K562 (cell line): ENCODE data around the gene TMEM63A. TPM values are rescaled to one million over a fixed set of nuclear protein-coding genes. Genes with fewer than 3 reads are reported as not detected.
A peak's percentile ranks its signal among the peaks of the same experiment; 100 is the strongest.

ENCODE experiments used
- ATAC-seq: fragments of 200-7000 bp; cut with Tn5 transposase; 3 replicates; pipeline ENCODE4 v1.9.1; 2020; ENCODE audit warnings: moderate library complexity
- BruUV-seq: library from RNA; stranded (reverse); fragments of 400-500 nt; replicated peaks from 2 replicates; lab custom pipeline; 2021; lab: Mats Ljungman, UMichigan
- CTCF ChIA-PET: fragments of 300-600 bp; formaldehyde crosslinking; extraction: SDS; loops from one replicate; lab custom pipeline; 2021; ENCODE audit warnings: low intra/inter-chr PET ratio; lab: Yijun Ruan, JAX
- POLR2A ChIA-PET: fragments of 300-600, 350-650 bp; sonication (Branson Sonifier 250); formaldehyde crosslinking; extraction: SDS; loops from one replicate; lab custom pipeline; 2021; ENCODE audit warnings: antibody characterized with exemption, inconsistent platforms; lab: Yijun Ruan, JAX
- DNase-seq, 4 experiments: peaks; one replicate each; pipeline versions ENCODE4 v3.0.0 to v3.0.0-alpha.2; 2011 to 2018; ENCODE audit warnings: low spot score in 3 of 4, mixed read lengths in 3 of 4; ENCODE audit errors: extremely low read depth in 1 of 4
- FAIRE-seq: peaks from 2 replicates; lab custom pipeline; 2011; peaks lifted over from hg19 to GRCh38; lab: Jason Lieb, UNC
- H2AFZ ChIP-seq: 2 replicates; pipeline ENCODE4 v1.6.0; 2011; ENCODE audit warnings: low read depth, low read length, control low read depth, inconsistent platforms
- H3K27ac ChIP-seq: fragments of 200-600 bp; 3 replicates; pipeline ENCODE4 v1.8.0; 2011; ENCODE audit warnings: low read depth, mild to moderate bottlenecking, control low read depth, inconsistent platforms, low read length, moderate library complexity, mixed read lengths; ENCODE audit errors: extremely low read depth
- H3K27me3 ChIP-seq, 2 experiments: fragments of 300-600 bp in 1 of 2; 2 replicates in 1 of 2; 3 replicates in 1 of 2; pipeline versions ENCODE4 v1.6.0 to v1.8.0; 2011; ENCODE audit warnings: inconsistent platforms in 2 of 2, low read length in 2 of 2, mild to moderate bottlenecking in 1 of 2, mixed read lengths in 1 of 2, moderate library complexity in 1 of 2; ENCODE audit not compliant: control insufficient read depth in 2 of 2, insufficient read depth in 2 of 2
- H3K36me3 ChIP-seq: fragments of 300-600 bp; 3 replicates; pipeline ENCODE4 v1.8.0; 2011; ENCODE audit warnings: mild to moderate bottlenecking, low read length, inconsistent platforms; ENCODE audit not compliant: control insufficient read depth, insufficient read depth
- H3K4me1 ChIP-seq, 2 experiments: fragments of 200-600 bp in 1 of 2; replicated peaks in 1 of 2; 2 replicates in 1 of 2; 3 replicates in 1 of 2; pipeline versions ENCODE4 v1.5.1 to v1.8.0; 2011; ENCODE audit warnings: inconsistent platforms in 2 of 2, low read length in 2 of 2, mild to moderate bottlenecking in 1 of 2, mixed read lengths in 1 of 2, moderate library complexity in 1 of 2; ENCODE audit not compliant: control insufficient read depth in 2 of 2, insufficient read depth in 2 of 2
- H3K4me2 ChIP-seq: 2 replicates; pipeline ENCODE4 v1.6.1; 2011; ENCODE audit warnings: low read length, control low read depth, inconsistent platforms, mixed read lengths; ENCODE audit not compliant: insufficient read depth
- H3K4me3 ChIP-seq: fragments of 200-600 bp; sonication (generic), shearing (Covaris generic); 2 replicates; pipeline ENCODE4 v1.5.1; 2016; ENCODE audit warnings: control low read depth, inconsistent platforms
- H3K79me2 ChIP-seq: fragments of 200-600 bp; 3 replicates; pipeline ENCODE4 v1.8.0; 2011; ENCODE audit warnings: low read length, inconsistent platforms; ENCODE audit not compliant: control insufficient read depth, insufficient read depth
- H3K9ac ChIP-seq, 2 experiments: 2 replicates each; pipeline versions ENCODE4 v1.6.0 to v1.6.1; 2011; ENCODE audit warnings: low read depth in 2 of 2, low read length in 2 of 2, control low read depth in 1 of 2, inconsistent platforms in 1 of 2, mild to moderate bottlenecking in 1 of 2, mixed read lengths in 1 of 2; ENCODE audit not compliant: insufficient read depth in 1 of 2
- H3K9me1 ChIP-seq: one replicate; pipeline ENCODE4 v1.6.0; 2011; ENCODE audit warnings: inconsistent platforms, mild to moderate bottlenecking, low read length, moderate library complexity; ENCODE audit not compliant: control insufficient read depth, insufficient read depth
- H3K9me3 ChIP-seq: replicated peaks from 2 replicates; pipeline ENCODE4 v1.5.1; 2011; ENCODE audit warnings: low read depth, low read length, inconsistent platforms; ENCODE audit not compliant: control insufficient read depth, insufficient read depth
- H4K20me1 ChIP-seq: replicated peaks from 2 replicates; pipeline ENCODE4 v1.6.1; 2011; ENCODE audit warnings: low read length, inconsistent platforms, mixed read lengths; ENCODE audit not compliant: control insufficient read depth, insufficient read depth
- BHLHE40 ChIP-seq: IDR thresholded peaks from 2 replicates; pipeline ENCODE4 v1.6.1; 2011; ENCODE audit warnings: low read length, improper control_type of control experiment
- DMBX1 ChIP-seq: fragments of 250-450 bp; sonication (Bioruptor Pico); IDR thresholded peaks from 2 replicates; pipeline ENCODE4 v1.8.0; 2022; ENCODE audit warnings: inconsistent platforms, mild to moderate bottlenecking, moderate library complexity, borderline replicate concordance
- HDAC2 ChIP-seq: fragments of 450-650 bp; IDR thresholded peaks from 2 replicates; pipeline ENCODE4 v1.6.1; 2016; ENCODE audit warnings: mild to moderate bottlenecking
- KAT7 ChIP-seq: sonication (generic); formaldehyde crosslinking; IDR thresholded peaks from 2 replicates; pipeline ENCODE4 v1.8.0; 2022; ENCODE audit warnings: missing genetic modification reagents, mild to moderate bottlenecking, borderline replicate concordance
- L3MBTL2 ChIP-seq: fragments of 450-650 bp; IDR thresholded peaks from 2 replicates; pipeline ENCODE4 v1.6.1; 2016; ENCODE audit warnings: mild to moderate bottlenecking, moderate library complexity
- MAFK ChIP-seq: IDR thresholded peaks from 2 replicates; pipeline ENCODE4 v1.6.1; 2011; ENCODE audit warnings: low read length, improper control_type of control experiment
- MITF ChIP-seq: IDR thresholded peaks from 2 replicates; pipeline ENCODE4 v1.6.1; 2014; ENCODE audit warnings: antibody characterized with exemption
- NCOR1 ChIP-seq: fragments of 450-650 bp; IDR thresholded peaks from 2 replicates; pipeline ENCODE4 v1.6.1; 2016; ENCODE audit warnings: mild to moderate bottlenecking, moderate library complexity
- NFATC3 ChIP-seq: fragments of 450-650 bp; IDR thresholded peaks from 2 replicates; pipeline ENCODE4 v1.6.1; 2017; ENCODE audit warnings: mild to moderate bottlenecking
- NFIC ChIP-seq: fragments of 450-650 bp; IDR thresholded peaks from 2 replicates; pipeline ENCODE4 v1.6.1; 2017; ENCODE audit warnings: mild to moderate bottlenecking, inconsistent platforms
- NR2C2 ChIP-seq, 2 experiments: fragments of 200-800 bp in 1 of 2; sonication (Bioruptor generic) in 1 of 2; sonication (generic) in 1 of 2; formaldehyde crosslinking in 1 of 2; IDR thresholded peaks; 2 replicates each; pipeline versions ENCODE4 v1.6.1 to v1.8.0; 2016 to 2022; ENCODE audit warnings: mild to moderate bottlenecking in 1 of 2, missing compliant biosample characterization in 1 of 2, missing genetic modification characterization in 1 of 2, missing genetic modification reagents in 1 of 2
- PHTF2 ChIP-seq: fragments of 250-450 bp; sonication (Bioruptor Pico); IDR thresholded peaks from 2 replicates; pipeline ENCODE4 v1.5.0; 2021; ENCODE audit warnings: mild to moderate bottlenecking
- SAP30 ChIP-seq: fragments of 200-600 bp; sonication (generic); IDR thresholded peaks from 2 replicates; pipeline ENCODE4 v1.6.1; 2012; ENCODE audit warnings: borderline replicate concordance, low read depth, mild to moderate bottlenecking, moderate library complexity, low read length, control low read depth, inconsistent platforms; ENCODE audit not compliant: insufficient read depth, poor library complexity, severe bottlenecking
- SIN3A ChIP-seq, 2 experiments: fragments of 150-350 bp in 1 of 2; IDR thresholded peaks; 2 replicates each; pipeline ENCODE4 v1.6.1; 2011 to 2016; ENCODE audit warnings: borderline replicate concordance in 2 of 2, low read depth in 2 of 2, low read length in 2 of 2, mild to moderate bottlenecking in 2 of 2, moderate library complexity in 2 of 2; ENCODE audit not compliant: control insufficient read depth in 1 of 2
- ZFP36 ChIP-seq: fragments of 150-350 bp; IDR thresholded peaks from 2 replicates; pipeline ENCODE4 v1.6.1; 2018; ENCODE audit warnings: low read length, low read depth; ENCODE audit not compliant: partially characterized antibody
- ZNF316 ChIP-seq: fragments of 450-650 bp; IDR thresholded peaks from 2 replicates; pipeline ENCODE4 v1.6.1; 2016
- ZNF354B ChIP-seq: fragments of 250-450 bp; sonication (Bioruptor Pico); IDR thresholded peaks from 2 replicates; pipeline ENCODE4 v1.4.0; 2020
- ZNF384 ChIP-seq: IDR thresholded peaks from 2 replicates; pipeline ENCODE4 v1.6.1; 2012; ENCODE audit warnings: low read depth, low read length, improper control_type of control experiment
- WGBS: fragments of 100-300 bp; shearing (Covaris generic); methylation state at CpG from one replicate; pipeline ENCODE4 v1.1.6; 2016; ENCODE audit warnings: low coverage, mixed read lengths; ENCODE audit not compliant: insufficient coverage; ENCODE audit errors: missing lambda C conversion rate; 5-methylcytosine and 5-hydroxymethylcytosine counted together
- in situ Hi-C: fragments of 300-500 bp; cut with MboI; formaldehyde crosslinking; loops from 4 replicates; pipeline ENCODE4 v1.15.0; 2018; ENCODE audit warnings: inconsistent platforms, mixed read lengths
- intact Hi-C: fragments of 100-400 bp; cut with micrococcal nuclease; formaldehyde crosslinking; loops from 2 replicates; pipeline ENCODE4 v1.14.2; 2022
- polyA plus RNA-seq, 8 experiments: library from polyadenylated mRNA; depleted of rRNA in 4 of 8; stranded (reverse) in 5 of 8; unstranded in 3 of 8; fragments of >200 nt; fragmentation: Nextera tagmentation in 2 of 8; fragmentation: Illumina TruSeq in 1 of 8; extraction: Ambion mirVana in 2 of 8; extraction: Trizol in 1 of 8; gene quantifications; 2 replicates each; pipeline versions ENCODE4 v1.2.1 to v1.2.3, GENCODE V29; 2011 to 2014; ENCODE audit warnings: inconsistent platforms in 1 of 8, missing spikeins in 1 of 8
- total RNA-seq, 7 experiments: library from RNA; depleted of rRNA in 6 of 7; stranded (reverse); fragments of >200 nt in 6 of 7; fragmentation: Illumina TruSeq in 2 of 7; extraction: Trizol in 2 of 7; gene quantifications; 2 replicates each; pipeline versions ENCODE4 v1.2.1 to v1.2.3, GENCODE V29; 2011 to 2021; ENCODE audit warnings: low replicate concordance in 1 of 7
- TF ChIP-seq, protein P1 (sequence below): fragments of 450-650 bp; formaldehyde crosslinking; IDR thresholded peaks from 2 replicates; pipeline ENCODE4 v1.4.0; 2020; ENCODE audit warnings: mild to moderate bottlenecking, moderate library complexity

TMEM63A gene
- total and polyA plus RNA-seq, 9 of the 15 experiments (the other 6 are each of a cell fraction or from before 2014, with no cell fraction given), result 2.0 to 54.6 (median 17.5) TPM

- FAIRE-seq, result peak; percentile 78
- Histone ChIP-seq H3K4me2 (peak overlapping the region; percentile 67), H3K9me1 (no peaks in the 10 kb centered on the region), H2AFZ (peak overlapping the region; percentile 80), H3K27ac (peak overlapping the region; percentile 62), H3K4me3 (no peak overlapping the region), H4K20me1 (no peaks in the 10 kb centered on the region), H3K9me3 (no peaks in the 10 kb centered on the region), H3K4me1 (peaks cover 40 to 46% of the 10 kb centered on the region in 2 experiments), H3K27me3 (no peaks in the 10 kb centered on the region), H3K79me2 (no peaks in the 10 kb centered on the region), H3K9ac (peak overlapping the region; percentile 32 to 65; a peak in 3 of 4 replicates), H3K36me3 (no peaks in the 10 kb centered on the region)
- in situ Hi-C loops, result no loop called here
- peak; percentile 75 to 85 (median 84) for DNase-seq
- intact Hi-C loops, result no loop called here
- peak; percentile 16 for ATAC-seq
- POLR2A ChIA-PET, result interaction anchor here (0.6 to 1.3 kb wide), 9 partner anchors 8 to 66 kb away, joined by 3 to 6 read pairs (median 3); no protein-coding TSS in a partner anchor
- CTCF ChIA-PET, result interaction anchor here (0.9 kb wide), 1 partner anchor 31 kb away, joined by 5 read pairs; no protein-coding TSS in a partner anchor
- no TSS peak for BruUV-seq
- WGBS, result 3% methylated on average over 5 of the region's 5 CpGs
- TF ChIP-seq DMBX1 (CRISPR knock-in tag), result 0 out of 2 replicates have a peak, but pooled peaks have one; percentile 16
- TF ChIP-seq, protein P1, sequence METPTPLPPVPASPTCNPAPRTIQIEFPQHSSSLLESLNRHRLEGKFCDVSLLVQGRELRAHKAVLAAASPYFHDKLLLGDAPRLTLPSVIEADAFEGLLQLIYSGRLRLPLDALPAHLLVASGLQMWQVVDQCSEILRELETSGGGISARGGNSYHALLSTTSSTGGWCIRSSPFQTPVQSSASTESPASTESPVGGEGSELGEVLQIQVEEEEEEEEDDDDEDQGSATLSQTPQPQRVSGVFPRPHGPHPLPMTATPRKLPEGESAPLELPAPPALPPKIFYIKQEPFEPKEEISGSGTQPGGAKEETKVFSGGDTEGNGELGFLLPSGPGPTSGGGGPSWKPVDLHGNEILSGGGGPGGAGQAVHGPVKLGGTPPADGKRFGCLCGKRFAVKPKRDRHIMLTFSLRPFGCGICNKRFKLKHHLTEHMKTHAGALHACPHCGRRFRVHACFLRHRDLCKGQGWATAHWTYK, result peak; percentile 4; the same call in 1 of the 2 replicates
- TF ChIP-seq ZFP36, result peak; percentile 36
- no peak for TF ChIP-seq SAP30
- peak; percentile 61; the same call in 1 of the 2 replicates for TF ChIP-seq NFIC
- no peak for TF ChIP-seq PHTF2 (CRISPR knock-in tag)
- TF ChIP-seq NCOR1, result peak; percentile 71
- TF ChIP-seq MAFK, result peak; percentile 9; the same call in 1 of the 2 replicates
- 0 out of 2 replicates have a peak, but pooled peaks have one; percentile 24 for TF ChIP-seq BHLHE40
- no peak for TF ChIP-seq NR2C2 (CRISPR knock-in tag; IDR thresholded peaks at IDR 0.05)
- peak; percentile 31; the same call in 1 of the 2 replicates for TF ChIP-seq NR2C2 (tag; IDR thresholded peaks at IDR 0.05)
- peak; percentile 71 for TF ChIP-seq ZNF384
- 0 out of 2 replicates have a peak, but pooled peaks have one; percentile 17 for TF ChIP-seq HDAC2
- 0 out of 4 replicates have a peak, but pooled peaks of 1 of the 2 experiments have one; percentile 74 for TF ChIP-seq SIN3A (IDR thresholded peaks at IDR 0.05; ENCODE audit: borderline replicate concordance in 2 of 2, control insufficient read depth in 1 of 2, low read depth in 2 of 2, low read length in 2 of 2)
- TF ChIP-seq L3MBTL2, result peak; percentile 53; the same call in 1 of the 2 replicates
- TF ChIP-seq MITF, result peak; percentile 46
- no peak for TF ChIP-seq ZNF354B (CRISPR knock-in tag)
- TF ChIP-seq ZNF316, result peak; percentile 77
- no peak; the same call in 1 of the 2 replicates for TF ChIP-seq KAT7
- no peak for TF ChIP-seq NFATC3
These were observed 49.3 kb upstream of the TMEM63A start for GRCh38 chr1:225931270-225932136.
